SK-N-SH (cell line): Measurements from ENCODE around the gene GNA15.

Experiments
- CHD2 ChIP-seq: fragments of 150-350 bp; IDR thresholded peaks from 2 replicates; pipeline ENCODE4 v1.6.1; 2018; ENCODE audit warnings: low read length; ENCODE audit not compliant: partially characterized antibody
- NFIC ChIP-seq: IDR thresholded peaks from 2 replicates; pipeline ENCODE4 v1.4.0; 2012; ENCODE audit warnings: borderline replicate concordance
- RAD21 ChIP-seq: IDR thresholded peaks from 2 replicates; pipeline ENCODE4 v1.6.1; 2012; ENCODE audit warnings: mild to moderate bottlenecking, low read length
- REST ChIP-seq: IDR thresholded peaks from 2 replicates; pipeline ENCODE4 v1.6.1; 2012; ENCODE audit warnings: mild to moderate bottlenecking, low read depth, low read length, moderate library complexity
- TAF1 ChIP-seq: IDR thresholded peaks from 2 replicates; pipeline ENCODE4 v1.6.1; 2012; ENCODE audit warnings: low read depth, mild to moderate bottlenecking, low read length, moderate library complexity, borderline replicate concordance
- YY1 ChIP-seq: IDR thresholded peaks from 2 replicates; pipeline ENCODE4 v1.4.0; 2012; ENCODE audit warnings: low read depth, mild to moderate bottlenecking
- TF ChIP-seq, protein P1 (sequence below): fragments of 200-600 bp; sonication (generic); IDR thresholded peaks from 2 replicates; pipeline ENCODE4 v1.6.1; 2017; ENCODE audit warnings: antibody characterized with exemption, mild to moderate bottlenecking, moderate library complexity

DNA sequence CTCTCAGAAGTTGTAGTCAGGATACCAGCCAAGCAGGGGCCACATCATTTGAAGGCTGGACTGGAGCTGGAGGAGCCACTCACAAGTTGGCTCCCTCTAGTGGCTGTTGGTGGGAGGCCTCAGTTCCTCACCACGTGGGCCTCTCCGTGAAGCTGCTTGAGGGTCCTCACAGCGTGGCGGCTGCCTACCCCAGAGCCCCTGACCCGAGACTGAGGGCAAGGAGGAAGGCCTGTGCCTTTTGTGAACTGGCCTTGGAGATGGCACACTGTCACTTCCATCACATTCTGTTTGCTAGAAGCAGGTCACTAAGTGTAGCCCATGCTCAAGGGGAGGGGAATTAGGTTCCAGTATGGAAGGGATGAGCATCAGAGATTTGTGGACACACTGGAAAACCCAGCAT lies 27.1 kb upstream of the GNA15 start:
- TF ChIP-seq NFIC, result no peak
- TF ChIP-seq RAD21, result peak; percentile 63
- TF ChIP-seq, protein P1, sequence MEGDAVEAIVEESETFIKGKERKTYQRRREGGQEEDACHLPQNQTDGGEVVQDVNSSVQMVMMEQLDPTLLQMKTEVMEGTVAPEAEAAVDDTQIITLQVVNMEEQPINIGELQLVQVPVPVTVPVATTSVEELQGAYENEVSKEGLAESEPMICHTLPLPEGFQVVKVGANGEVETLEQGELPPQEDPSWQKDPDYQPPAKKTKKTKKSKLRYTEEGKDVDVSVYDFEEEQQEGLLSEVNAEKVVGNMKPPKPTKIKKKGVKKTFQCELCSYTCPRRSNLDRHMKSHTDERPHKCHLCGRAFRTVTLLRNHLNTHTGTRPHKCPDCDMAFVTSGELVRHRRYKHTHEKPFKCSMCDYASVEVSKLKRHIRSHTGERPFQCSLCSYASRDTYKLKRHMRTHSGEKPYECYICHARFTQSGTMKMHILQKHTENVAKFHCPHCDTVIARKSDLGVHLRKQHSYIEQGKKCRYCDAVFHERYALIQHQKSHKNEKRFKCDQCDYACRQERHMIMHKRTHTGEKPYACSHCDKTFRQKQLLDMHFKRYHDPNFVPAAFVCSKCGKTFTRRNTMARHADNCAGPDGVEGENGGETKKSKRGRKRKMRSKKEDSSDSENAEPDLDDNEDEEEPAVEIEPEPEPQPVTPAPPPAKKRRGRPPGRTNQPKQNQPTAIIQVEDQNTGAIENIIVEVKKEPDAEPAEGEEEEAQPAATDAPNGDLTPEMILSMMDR, result peak; percentile 85
- TF ChIP-seq TAF1, result no peak
- no peak for TF ChIP-seq REST
- no peak for TF ChIP-seq YY1
- no peak for TF ChIP-seq CHD2
